ENCODE data around the gene CSNK1D.

DNA sequence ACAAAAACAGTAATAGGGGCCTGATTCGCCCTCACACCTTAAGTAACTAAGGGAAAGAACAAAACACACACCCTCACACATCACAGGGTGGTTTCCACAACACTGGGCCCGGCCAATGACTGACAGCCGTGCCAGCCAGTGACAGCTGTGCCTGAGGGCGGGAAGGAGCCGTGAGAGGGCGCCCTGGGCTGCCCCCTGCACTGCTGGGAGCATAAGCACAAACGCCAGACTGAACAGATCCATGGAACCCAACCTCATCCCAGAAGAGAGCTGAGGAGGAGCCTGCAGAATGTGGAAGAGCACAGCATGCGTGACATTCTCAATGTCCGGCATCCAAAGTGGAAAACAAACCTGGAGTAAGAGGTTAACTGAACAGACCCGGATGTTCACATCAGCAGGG is 16.0 kb downstream of the CSNK1D start:
- TF ChIP-seq, protein P1, sequence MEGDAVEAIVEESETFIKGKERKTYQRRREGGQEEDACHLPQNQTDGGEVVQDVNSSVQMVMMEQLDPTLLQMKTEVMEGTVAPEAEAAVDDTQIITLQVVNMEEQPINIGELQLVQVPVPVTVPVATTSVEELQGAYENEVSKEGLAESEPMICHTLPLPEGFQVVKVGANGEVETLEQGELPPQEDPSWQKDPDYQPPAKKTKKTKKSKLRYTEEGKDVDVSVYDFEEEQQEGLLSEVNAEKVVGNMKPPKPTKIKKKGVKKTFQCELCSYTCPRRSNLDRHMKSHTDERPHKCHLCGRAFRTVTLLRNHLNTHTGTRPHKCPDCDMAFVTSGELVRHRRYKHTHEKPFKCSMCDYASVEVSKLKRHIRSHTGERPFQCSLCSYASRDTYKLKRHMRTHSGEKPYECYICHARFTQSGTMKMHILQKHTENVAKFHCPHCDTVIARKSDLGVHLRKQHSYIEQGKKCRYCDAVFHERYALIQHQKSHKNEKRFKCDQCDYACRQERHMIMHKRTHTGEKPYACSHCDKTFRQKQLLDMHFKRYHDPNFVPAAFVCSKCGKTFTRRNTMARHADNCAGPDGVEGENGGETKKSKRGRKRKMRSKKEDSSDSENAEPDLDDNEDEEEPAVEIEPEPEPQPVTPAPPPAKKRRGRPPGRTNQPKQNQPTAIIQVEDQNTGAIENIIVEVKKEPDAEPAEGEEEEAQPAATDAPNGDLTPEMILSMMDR (IDR thresholded peaks at IDR 0.05; ENCODE audit: low read depth, low read length, poor library complexity, severe bottlenecking) = no peak
- TF ChIP-seq EZH2phosphoT487 (IDR thresholded peaks at IDR 0.05; ENCODE audit: borderline replicate concordance, low read length) = no peak
